GM12874 (cell line): ENCODE measurements around the gene ZNF536.

ENCODE experiments used
- TF ChIP-seq, protein P1 (sequence below): IDR thresholded peaks from 2 replicates; pipeline ENCODE4 v1.5.1; 2011; ENCODE audit warnings: low read depth, mild to moderate bottlenecking, control low read depth, low read length, moderate library complexity; ENCODE audit not compliant: insufficient read depth

ZNF536 gene

DNA sequence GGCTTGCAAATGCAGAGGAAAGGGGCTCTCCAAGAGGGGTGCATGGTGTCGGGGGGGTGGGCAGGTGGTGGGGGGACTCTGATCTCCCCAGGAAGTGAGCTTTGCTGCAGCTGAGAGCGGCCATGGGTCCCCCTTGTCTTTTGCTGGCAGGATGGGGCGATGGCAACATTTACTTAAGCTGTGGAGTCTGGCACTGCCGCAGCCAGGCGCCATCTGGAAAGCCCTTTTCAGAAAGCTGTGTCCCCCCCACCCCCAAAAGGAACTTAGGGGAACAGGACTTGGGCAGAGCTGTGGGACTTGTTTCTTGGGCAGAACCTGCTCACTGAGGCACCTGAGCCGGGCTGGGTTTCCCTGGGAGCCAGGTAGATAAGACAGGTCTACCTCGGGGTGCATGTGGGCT, 80.7 kb downstream of the ZNF536 start:
- TF ChIP-seq, protein P1, sequence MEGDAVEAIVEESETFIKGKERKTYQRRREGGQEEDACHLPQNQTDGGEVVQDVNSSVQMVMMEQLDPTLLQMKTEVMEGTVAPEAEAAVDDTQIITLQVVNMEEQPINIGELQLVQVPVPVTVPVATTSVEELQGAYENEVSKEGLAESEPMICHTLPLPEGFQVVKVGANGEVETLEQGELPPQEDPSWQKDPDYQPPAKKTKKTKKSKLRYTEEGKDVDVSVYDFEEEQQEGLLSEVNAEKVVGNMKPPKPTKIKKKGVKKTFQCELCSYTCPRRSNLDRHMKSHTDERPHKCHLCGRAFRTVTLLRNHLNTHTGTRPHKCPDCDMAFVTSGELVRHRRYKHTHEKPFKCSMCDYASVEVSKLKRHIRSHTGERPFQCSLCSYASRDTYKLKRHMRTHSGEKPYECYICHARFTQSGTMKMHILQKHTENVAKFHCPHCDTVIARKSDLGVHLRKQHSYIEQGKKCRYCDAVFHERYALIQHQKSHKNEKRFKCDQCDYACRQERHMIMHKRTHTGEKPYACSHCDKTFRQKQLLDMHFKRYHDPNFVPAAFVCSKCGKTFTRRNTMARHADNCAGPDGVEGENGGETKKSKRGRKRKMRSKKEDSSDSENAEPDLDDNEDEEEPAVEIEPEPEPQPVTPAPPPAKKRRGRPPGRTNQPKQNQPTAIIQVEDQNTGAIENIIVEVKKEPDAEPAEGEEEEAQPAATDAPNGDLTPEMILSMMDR, result no peak

DNA sequence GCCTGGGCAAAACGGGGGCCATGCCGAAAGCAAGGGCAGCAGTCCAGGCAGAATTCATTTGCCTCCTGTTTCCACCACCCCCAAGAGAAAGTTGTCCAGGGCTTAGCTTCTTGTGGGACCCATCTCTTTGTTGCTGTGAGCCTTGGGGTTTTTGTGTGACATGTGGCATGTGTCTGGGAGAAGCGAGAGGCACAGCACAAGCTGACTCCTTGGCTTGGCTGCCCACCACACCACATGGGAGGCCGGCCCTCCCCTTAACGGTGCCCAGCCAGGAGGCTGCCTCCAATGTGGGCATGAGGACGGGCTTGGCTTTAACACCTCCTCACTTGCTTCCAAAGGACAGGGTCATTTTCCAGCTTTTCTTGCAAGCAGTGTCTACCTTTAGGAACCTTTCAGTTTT, 81.6 kb downstream of the ZNF536 start:
- TF ChIP-seq, protein P1, result no peak

DNA sequence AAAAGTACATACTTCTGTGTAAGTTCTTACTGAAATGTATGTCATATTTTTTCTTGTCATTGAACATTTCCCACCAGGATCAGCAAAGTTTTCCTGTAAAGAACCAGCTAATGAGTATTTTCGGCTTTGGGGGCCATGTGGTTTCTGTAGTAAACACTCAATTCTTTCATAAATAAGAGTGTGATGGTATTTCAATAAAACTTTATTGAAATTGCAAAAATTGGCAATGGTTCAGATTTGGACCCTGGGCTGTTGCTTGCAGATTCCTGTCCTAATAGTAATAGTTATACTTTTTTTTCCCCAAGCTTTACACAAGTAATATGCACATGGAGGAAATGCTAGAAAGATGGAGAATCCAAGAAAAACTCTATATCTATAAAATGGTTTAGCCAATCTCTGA, 83.7 kb downstream of the ZNF536 start:
- TF ChIP-seq, protein P1, result no peak

DNA sequence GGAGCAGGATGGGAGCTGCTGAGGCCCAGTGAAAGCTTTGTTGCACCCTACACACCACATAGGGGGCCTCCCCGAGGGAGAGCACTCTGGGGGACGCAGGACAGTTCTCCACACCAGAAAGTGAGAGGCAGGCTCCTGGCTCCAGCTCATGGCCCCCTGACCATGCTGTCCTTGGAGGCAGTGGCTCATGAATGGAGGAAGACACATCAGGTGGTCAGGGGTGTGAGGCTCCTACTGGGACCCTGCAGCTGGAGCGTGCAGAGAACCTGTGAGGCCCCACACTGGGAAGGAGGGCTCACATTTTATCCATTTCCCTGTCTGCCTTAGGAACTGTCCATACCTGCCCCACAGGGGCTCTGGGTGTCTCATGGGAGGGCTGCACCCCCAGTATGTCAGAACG, 85.3 kb downstream of the ZNF536 start:
- TF ChIP-seq, protein P1, result no peak

DNA sequence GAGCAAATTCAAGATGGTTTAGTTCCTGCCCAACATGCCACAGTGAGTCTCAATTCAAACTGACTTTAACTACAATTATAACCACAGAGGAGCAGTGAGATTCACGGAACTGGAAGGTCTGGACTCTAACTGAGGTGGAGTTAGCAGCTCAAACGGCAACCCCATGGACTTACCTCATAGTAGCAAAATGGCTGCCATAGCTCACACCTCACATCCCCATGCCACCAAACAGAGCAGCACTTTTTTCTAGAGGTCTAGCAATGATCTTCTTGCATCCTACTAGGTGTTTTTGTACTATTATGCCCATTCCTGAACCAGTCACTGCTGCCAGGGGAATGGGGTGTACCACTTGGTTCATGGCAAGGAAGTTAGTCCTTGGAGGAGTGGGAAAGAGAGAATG, 87.7 kb downstream of the ZNF536 start:
- TF ChIP-seq, protein P1, result no peak

DNA sequence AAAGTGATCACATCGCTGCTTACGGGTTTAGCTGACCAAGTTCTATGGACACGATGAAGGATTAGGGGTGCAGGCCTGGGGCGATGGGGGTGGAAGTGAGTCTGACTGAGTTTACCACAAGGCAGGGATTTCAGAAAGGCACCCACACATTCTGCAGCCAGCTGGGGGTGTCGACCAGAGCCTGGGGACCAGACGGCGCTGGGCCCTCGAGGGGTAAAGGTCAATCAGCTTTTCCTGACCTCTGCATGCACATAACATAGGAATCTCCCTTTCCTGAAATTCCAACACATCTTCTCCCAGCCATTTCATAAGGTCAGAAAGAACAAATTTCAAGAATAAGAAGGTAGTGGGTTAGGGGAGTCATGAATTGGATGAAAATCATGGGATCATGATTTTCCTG, 92.0 kb downstream of the ZNF536 start:
- TF ChIP-seq, protein P1, result no peak

DNA sequence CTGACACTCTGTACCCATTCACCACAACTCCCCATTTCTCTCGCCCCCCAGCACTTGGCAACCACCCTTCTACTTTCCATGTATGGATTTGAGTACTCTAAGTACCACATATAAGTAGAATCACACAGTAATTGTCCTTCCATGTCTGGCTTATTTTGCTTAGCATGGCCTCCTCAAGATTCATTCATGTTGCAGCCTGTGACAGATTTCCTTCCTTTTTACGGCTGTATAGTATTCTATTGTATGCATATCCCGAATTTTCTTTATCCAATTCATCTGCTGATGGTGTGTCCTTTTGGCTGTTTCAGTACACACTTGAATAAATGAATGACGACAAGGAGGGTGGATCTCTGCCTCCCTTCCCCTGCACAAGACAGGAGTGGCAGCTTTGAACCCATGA, 95.1 kb downstream of the ZNF536 start:
- TF ChIP-seq, protein P1, result no peak

DNA sequence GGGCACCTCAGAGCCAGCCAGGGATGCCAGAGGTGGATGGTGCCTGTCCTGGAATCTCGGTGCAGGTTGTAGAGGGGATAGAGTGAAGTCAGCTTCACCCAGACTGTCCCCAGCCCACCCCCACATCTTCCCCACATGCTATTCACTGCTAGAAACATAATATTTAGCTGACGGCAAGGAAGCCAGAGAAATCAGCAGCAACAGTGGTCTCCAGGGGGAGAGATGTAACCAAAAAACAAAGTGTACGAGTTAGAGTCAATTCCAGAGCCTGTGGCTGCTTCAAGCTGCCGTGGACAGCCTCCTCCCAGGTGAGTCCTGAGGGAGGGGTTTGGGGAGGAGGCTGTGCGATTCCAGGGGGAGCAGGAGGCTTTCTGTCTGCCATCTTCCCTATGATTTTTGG, 97.6 kb downstream of the ZNF536 start:
- TF ChIP-seq, protein P1, result no peak
